Skin of body (tissue), 2 donors: ENCODE data around the gene C11orf91. TPM values are rescaled to one million over a fixed set of nuclear protein-coding genes. Genes with fewer than 3 reads are reported as not detected.
"Not testable (repeated sequence)": the region's sequence is repeated elsewhere in the genome, so short reads cannot be mapped to it uniquely, and the experiment has no call there.

ENCODE experiments used
- DNase-seq: peaks from one replicate; lab custom pipeline; 2025; lab: John Stamatoyannopoulos, UW
- total RNA-seq: library from RNA; depleted of rRNA; stranded (reverse); fragments of >200 nt; gene quantifications from one replicate; pipeline ENCODE4 v1.2.3, GENCODE V29; 2014

The C11orf91 gene
- total RNA-seq, 1 donor from 2014 or later = not detected

GRCh38 chr11:33721984-33722383, 21.4 kb upstream of the C11orf91 start:
- no peak for DNase-seq

GRCh38 chr11:33721426-33721825, 20.8 kb upstream of the C11orf91 start:
- peak; percentile 54 for DNase-seq

DNA sequence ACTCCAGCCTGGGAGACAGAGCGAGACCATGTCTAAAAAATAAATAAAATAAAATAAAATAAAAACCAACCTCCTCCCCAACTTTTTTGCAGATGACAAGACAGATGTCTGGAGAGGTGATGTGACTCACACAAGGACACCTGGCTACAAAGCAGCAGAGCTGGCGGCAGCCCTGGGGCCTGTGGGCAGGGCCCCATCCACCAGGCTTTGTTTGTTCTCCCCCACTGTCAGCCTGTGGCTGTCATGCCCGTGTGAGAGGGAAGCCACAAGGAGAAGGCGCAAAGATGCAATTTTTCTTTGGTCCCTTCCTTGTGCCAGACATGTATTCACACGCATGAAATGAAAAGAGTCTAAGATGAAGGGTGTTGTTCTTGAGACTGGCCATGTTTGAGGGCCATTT, 19.0 kb upstream of the C11orf91 start:
- no peak for DNase-seq

GRCh38 chr11:33718440-33718839, 17.8 kb upstream of the C11orf91 start:
- no peak for DNase-seq

DNA sequence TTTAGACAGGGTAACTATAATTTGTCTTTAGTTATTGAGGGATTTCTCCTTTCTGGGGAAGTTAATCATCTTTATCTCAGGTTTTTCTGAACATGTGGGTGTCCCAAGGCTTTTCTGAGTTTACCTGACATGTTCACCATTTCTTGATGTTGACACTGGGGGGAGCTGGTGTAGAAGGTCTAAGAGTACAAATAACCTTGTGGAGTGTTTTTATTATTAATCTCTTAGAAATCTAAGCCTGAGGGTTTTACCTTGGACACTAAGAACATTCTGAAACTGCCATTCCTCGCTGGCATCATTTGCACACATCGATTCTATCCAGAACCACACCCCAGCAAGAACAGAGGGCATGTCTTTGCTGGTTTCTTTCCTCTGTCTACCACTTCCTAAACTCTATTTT, 15.6 kb upstream of the C11orf91 start:
- DNase-seq = no peak

DNA sequence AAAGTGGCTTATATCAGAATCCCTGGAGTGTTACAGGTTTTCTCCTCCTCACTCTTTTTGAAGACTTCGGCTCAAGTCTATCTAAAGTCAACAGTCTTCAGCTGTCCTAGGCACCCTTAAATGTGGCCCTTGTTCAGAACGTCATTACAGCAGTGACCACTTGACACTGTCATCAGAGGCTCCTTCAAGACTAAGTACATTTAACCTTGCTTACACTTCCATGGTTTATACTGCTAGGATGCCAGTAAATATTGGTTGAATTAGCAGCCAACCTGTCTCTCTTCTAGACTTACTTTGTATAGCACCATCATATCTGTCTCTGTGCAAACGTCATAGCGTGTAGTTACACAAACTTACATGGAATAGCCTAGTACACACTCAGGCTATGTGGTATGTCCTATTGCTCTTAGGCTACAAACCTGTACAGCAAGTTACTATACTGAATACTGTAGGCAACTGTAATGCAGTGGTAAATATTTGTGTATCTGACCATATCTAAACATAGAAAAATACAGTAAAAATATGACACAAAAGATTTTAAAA, 13.3 kb upstream of the C11orf91 start:
- DNase-seq = no peak

DNA sequence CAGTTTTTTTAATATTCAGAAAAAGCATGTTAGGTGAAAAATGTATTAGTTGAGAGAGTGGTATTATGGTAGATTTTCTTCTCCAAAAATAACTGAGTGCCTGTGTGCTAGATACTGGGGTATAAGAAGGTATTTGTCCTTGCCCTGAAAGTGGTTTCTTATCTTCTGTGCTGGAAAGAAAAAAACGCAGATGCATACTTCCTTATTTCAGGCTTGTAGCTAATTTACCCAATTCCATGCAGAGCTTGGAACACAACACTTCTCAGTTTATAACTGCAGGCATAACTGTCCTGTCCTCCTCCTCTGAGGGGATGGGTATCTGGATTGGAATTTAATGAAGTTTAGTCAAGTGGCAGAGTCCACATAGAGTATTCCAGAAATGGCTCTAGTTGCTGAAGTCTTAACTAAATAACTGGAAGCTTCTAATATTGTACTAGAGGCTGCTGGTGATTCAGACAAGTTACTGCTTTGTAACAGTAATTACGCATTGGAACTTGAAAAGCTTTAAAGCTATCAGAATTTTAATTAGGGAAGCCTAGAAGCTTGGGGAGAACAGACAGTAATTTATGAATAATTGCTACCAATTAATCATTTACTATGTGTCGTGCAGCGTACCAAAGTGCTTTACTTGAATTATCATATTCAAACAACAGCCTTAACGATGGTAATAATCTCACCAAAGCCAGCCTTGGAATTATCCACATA, 12.7 kb upstream of the C11orf91 start:
- DNase-seq = no peak

DNA sequence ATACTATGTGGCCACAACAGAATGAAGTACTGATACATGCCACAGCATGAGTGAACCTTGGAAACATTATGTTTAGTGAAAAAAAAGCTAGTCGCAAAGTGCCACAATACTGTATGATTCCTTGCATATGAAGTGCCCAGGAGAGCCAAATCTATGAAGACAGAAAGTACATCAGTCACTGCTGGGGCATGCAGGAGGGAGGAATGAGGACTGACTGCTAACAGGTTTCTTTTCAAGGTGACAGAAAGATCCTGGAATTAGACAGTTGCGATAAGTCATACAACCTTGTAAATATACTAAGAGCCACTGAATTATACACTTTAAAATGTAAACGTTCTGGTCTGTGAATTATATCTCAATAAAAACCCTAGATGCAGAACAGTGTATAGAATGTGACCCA, 11.8 kb upstream of the C11orf91 start:
- no peak for DNase-seq

- DNase-seq = no peak
Observed at GRCh38 chr11:33709466-33709865, 8.8 kb upstream of the C11orf91 start.

- DNase-seq = no peak
Observed at GRCh38 chr11:33708985-33709384, 8.4 kb upstream of the C11orf91 start.

GRCh38 chr11:33707831-33708230, 7.2 kb upstream of the C11orf91 start:
- not testable (repeated sequence) for DNase-seq

DNA sequence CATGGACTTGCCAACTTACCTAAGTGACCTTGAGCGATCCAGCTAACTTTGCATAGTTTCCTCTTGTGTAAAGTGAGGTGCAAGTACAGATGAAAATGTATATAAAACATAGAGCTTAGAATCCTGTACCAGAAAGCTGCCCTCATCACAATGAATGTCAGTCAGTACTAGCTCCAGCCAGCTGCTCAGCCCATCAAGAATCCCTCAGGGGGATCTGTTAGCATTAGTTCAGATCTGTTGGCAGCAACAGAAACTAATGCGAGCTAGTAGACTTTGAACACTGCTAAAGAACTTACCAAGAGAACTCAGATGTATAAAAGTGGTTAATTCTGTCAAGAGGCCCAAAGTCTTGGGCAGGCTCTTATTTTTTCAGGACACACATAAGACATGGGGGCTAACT, 6.3 kb upstream of the C11orf91 start:
- DNase-seq = no peak

GRCh38 chr11:33706546-33706945, 5.9 kb upstream of the C11orf91 start:
- DNase-seq = no peak

- DNase-seq = no peak
Observed at GRCh38 chr11:33704240-33705002, 3.8 kb upstream of the C11orf91 start.

DNA sequence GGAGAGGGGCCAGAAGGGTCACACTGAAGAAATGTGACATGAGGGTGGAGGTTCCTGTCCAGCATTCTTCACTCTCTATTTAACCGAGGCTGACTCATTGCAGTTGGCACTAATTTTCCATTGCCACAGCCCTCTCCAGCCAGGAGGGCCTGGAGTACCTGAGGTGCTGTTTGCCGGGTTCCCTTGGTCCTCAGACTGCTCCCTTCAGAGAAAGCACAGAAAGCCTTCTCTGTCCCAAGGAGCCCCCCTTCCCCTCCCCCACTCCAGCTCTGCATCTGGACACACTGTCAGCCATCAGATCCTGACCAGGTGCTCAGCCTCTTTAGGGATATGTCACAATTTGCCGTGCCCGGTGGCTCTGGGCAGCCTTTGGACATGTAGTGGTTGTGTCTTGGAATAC, 3.2 kb upstream of the C11orf91 start:
- no peak for DNase-seq

GRCh38 chr11:33703234-33703633, 2.6 kb upstream of the C11orf91 start:
- DNase-seq = no peak

- DNase-seq = peak; percentile 56
Observed at GRCh38 chr11:33701302-33702230, 940 bp upstream of the C11orf91 start.

DNA sequence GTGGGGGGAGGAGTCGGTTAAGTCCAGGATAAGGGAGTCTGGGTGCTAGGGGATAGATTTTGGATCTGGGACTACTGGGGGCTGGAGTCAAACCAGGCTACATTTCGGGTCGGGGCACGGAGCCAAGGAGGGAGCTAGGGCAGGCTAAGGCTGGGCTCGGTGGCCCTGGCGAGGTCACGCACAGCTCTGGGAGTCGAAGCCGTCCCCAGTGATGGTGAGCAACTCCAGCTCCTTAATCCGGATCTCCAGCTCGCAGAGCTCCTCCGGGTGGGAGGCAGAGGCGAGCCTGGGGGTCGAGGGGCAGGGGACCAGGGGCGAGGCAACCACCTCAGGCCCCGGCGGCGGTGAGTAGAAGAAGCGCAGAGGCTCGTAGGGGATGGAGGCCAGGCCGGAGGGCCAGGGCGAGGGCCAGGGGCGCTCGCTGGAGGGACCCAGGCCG, 544 bp downstream of the C11orf91 start:
- DNase-seq = no peak

DNA sequence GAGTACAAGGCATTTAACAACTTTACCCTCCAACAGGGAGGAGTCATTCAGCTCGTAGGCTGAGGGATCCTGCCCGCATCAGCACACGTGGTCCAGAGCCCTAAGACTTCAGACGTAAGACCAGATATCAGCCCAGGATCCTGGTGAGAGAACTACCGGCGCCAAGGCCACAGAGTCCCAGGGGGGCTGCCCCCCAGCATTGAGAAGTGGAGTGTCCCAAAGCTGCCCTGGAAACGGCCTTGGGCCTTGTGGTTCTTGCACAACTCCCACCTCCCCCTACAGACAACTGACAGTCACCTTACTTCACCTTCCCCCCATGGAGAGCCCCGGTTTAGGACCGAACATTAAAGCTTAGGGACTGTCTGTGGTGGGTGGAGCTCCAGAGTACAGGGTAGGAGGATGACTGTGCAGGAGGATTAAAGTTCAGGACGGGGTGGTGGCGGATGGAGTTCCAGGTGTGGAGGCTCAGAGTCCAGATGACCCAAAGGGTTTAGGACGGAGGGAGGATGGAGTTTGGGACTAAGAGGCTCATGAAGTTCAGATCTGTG, 1.0 kb downstream of the C11orf91 start:
- DNase-seq = no peak

DNA sequence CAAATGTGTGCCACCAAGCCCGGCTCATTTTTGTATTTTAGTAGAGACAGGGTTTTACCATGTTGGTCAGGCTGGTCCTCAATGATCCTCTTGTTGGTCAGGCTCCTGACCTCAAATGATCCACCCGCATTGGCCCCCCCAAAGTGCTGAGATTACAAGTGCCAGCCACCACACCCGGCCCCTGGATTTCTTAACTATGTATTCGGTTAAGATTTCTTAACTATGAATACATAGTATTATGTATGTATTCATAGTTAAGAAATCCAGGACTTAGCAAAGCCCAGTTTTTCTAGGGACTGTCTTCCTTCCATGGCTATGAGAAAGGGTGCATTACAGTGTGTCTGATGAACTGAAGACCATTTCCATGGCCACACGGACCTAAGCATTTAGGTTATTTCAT, 1.7 kb downstream of the C11orf91 start:
- no peak for DNase-seq

DNA sequence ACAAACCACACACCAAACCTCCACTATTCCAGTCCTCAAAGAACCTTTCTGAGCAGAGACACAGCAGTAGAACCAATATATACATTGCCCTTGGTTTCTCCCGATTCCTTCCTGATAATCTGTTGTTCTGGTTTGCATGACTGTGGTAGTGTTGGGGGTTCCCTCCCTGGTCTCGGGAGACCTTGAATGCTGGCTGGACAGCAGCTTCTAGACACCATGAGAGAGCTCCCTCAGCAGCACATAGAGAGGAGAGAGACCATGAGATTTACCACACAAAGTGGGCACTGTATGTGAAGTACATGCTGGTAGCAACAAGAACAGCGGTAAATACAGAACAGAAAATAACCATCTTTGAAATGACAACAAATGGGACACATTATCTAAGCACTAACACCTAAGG, 2.6 kb downstream of the C11orf91 start:
- no peak for DNase-seq
